ENCODE data around the gene NGB.

NGB gene

GRCh38 chr14:77243853-77244252 lies 27.2 kb downstream of the NGB start:
- no peaks in the 10 kb centered on the region for H3K27me3 ChIP-seq (ENCODE audit: insufficient read depth, low read length, poor library complexity, severe bottlenecking)
- TF ChIP-seq, protein P1, sequence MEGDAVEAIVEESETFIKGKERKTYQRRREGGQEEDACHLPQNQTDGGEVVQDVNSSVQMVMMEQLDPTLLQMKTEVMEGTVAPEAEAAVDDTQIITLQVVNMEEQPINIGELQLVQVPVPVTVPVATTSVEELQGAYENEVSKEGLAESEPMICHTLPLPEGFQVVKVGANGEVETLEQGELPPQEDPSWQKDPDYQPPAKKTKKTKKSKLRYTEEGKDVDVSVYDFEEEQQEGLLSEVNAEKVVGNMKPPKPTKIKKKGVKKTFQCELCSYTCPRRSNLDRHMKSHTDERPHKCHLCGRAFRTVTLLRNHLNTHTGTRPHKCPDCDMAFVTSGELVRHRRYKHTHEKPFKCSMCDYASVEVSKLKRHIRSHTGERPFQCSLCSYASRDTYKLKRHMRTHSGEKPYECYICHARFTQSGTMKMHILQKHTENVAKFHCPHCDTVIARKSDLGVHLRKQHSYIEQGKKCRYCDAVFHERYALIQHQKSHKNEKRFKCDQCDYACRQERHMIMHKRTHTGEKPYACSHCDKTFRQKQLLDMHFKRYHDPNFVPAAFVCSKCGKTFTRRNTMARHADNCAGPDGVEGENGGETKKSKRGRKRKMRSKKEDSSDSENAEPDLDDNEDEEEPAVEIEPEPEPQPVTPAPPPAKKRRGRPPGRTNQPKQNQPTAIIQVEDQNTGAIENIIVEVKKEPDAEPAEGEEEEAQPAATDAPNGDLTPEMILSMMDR (conservative IDR thresholded peaks at IDR 0.05; ENCODE audit: low read length) = no peak
- TF ChIP-seq EZH2phosphoT487 (IDR thresholded peaks at IDR 0.05; ENCODE audit: borderline replicate concordance) = no peak
- H3K4me3 ChIP-seq (ENCODE audit: low read length, poor library complexity, severe bottlenecking) = no peak overlapping the region
- H3K36me3 ChIP-seq (ENCODE audit: insufficient read depth, low read length) = no peaks in the 10 kb centered on the region
- H3K9me2 ChIP-seq (replicated peaks; ENCODE audit: low read depth, low read length) = no peaks in the 10 kb centered on the region
- no peak overlapping the region for H3K4me2 ChIP-seq (ENCODE audit: low read depth, low read length, poor library complexity, severe bottlenecking)
- no peaks in the 10 kb centered on the region for H3K9me3 ChIP-seq (ENCODE audit: insufficient read depth, low read depth, low read length)
- H3K9ac ChIP-seq (ENCODE audit: low read depth, low read length, poor library complexity, severe bottlenecking) = no peak overlapping the region
- no peak overlapping the region for H2AFZ ChIP-seq (ENCODE audit: low read length)
- H3F3A ChIP-seq (ENCODE audit: low read depth) = no peaks in the 10 kb centered on the region
- H3K79me2 ChIP-seq (ENCODE audit: insufficient read depth, low read length) = no peaks in the 10 kb centered on the region
- no peaks in the 10 kb centered on the region for H3K4me1 ChIP-seq (ENCODE audit: insufficient read depth, low read length, poor library complexity, severe bottlenecking)
- no peaks in the 10 kb centered on the region for H4K20me1 ChIP-seq (ENCODE audit: insufficient read depth, low read length, poor library complexity, severe bottlenecking)

DNA sequence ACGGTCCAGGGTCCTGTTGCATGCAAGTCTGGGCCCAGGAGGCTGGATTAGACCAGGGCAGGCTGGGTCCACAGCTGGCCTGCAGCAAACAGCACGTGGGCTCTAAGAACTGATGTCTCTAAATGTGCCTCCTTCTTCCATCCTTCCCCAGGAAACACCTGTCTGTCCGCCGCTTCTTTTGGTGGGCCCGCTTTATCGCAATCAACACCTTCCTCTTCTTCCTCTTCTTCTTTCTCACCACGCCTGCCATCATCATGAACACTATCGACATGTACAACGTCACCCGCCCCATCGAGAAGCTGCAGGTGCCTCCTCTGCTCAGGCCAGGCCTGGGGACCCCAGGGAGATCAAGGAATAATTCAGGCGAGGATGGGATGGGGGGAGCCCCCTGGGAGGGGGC lies 28.3 kb downstream of the NGB start:
- H3K9me2 ChIP-seq (replicated peaks; ENCODE audit: low read depth, low read length) = no peaks in the 10 kb centered on the region
- H3F3A ChIP-seq (ENCODE audit: low read depth) = no peaks in the 10 kb centered on the region
- no peaks in the 10 kb centered on the region for H4K20me1 ChIP-seq (ENCODE audit: insufficient read depth, low read length, poor library complexity, severe bottlenecking)
- TF ChIP-seq EZH2phosphoT487 (IDR thresholded peaks at IDR 0.05; ENCODE audit: borderline replicate concordance) = no peak
- TF ChIP-seq, protein P1 (conservative IDR thresholded peaks at IDR 0.05; ENCODE audit: low read length) = no peak
- H3K36me3 ChIP-seq (ENCODE audit: insufficient read depth, low read length) = no peaks in the 10 kb centered on the region
- no peaks in the 10 kb centered on the region for H3K27me3 ChIP-seq (ENCODE audit: insufficient read depth, low read length, poor library complexity, severe bottlenecking)
- H3K4me1 ChIP-seq (ENCODE audit: insufficient read depth, low read length, poor library complexity, severe bottlenecking) = no peaks in the 10 kb centered on the region
- no peaks in the 10 kb centered on the region for H3K79me2 ChIP-seq (ENCODE audit: insufficient read depth, low read length)
- H3K9ac ChIP-seq (ENCODE audit: low read depth, low read length, poor library complexity, severe bottlenecking) = no peak overlapping the region
- H3K9me3 ChIP-seq (ENCODE audit: insufficient read depth, low read depth, low read length) = no peaks in the 10 kb centered on the region
- no peak overlapping the region for H2AFZ ChIP-seq (ENCODE audit: low read length)
- no peak overlapping the region for H3K4me2 ChIP-seq (ENCODE audit: low read depth, low read length, poor library complexity, severe bottlenecking)
- no peak overlapping the region for H3K4me3 ChIP-seq (ENCODE audit: low read length, poor library complexity, severe bottlenecking)

DNA sequence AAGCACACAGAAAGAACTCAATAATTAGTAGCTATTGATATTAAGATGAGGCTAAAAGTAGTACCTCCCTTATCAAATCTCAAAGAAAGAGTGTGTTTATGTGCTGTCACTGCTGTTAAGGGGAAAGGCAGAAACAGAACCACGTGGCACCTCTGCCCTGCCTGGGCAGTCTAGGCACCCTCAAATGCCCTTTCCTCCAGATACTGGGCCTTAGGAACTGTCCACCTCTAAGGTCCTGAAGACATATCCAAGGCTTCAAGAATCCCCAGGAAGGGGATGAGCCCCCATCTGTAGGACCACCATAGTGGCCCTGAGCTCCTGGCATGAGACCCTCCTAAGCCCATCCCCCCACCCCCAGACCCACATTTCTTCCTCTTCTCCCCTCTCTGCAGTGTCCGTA lies 29.1 kb downstream of the NGB start:
- Histone ChIP-seq H3K27me3 (ENCODE audit: insufficient read depth, low read length, poor library complexity, severe bottlenecking) (no peaks in the 10 kb centered on the region), H3K9me3 (ENCODE audit: insufficient read depth, low read depth, low read length) (no peaks in the 10 kb centered on the region), H3K79me2 (ENCODE audit: insufficient read depth, low read length) (no peaks in the 10 kb centered on the region), H3F3A (ENCODE audit: low read depth) (no peaks in the 10 kb centered on the region), H3K9ac (ENCODE audit: low read depth, low read length, poor library complexity, severe bottlenecking) (no peak overlapping the region), H3K9me2 (replicated peaks; ENCODE audit: low read depth, low read length) (no peaks in the 10 kb centered on the region), H3K4me1 (ENCODE audit: insufficient read depth, low read length, poor library complexity, severe bottlenecking) (no peaks in the 10 kb centered on the region), H3K4me3 (ENCODE audit: low read length, poor library complexity, severe bottlenecking) (no peak overlapping the region), H2AFZ (ENCODE audit: low read length) (no peak overlapping the region), H4K20me1 (ENCODE audit: insufficient read depth, low read length, poor library complexity, severe bottlenecking) (no peaks in the 10 kb centered on the region), H3K36me3 (ENCODE audit: insufficient read depth, low read length) (no peaks in the 10 kb centered on the region), H3K4me2 (ENCODE audit: low read depth, low read length, poor library complexity, severe bottlenecking) (no peak overlapping the region)
- TF ChIP-seq, protein P1 (conservative IDR thresholded peaks at IDR 0.05; ENCODE audit: low read length) = no peak
- no peak for TF ChIP-seq EZH2phosphoT487 (IDR thresholded peaks at IDR 0.05; ENCODE audit: borderline replicate concordance)

Data from Loucy (cell line).